ENCODE data around the gene CD180. TPM values are rescaled to one million over a fixed set of nuclear protein-coding genes. Genes with fewer than 3 reads are reported as not detected.

Gene CD180
- total and polyA plus RNA-seq, 2 experiments from 2014 or later, result 0.07 TPM; not detected in 1

- no peak overlapping the region for H3K4me3 ChIP-seq
- no peak overlapping the region for H3K27ac ChIP-seq
- no peaks in the 10 kb centered on the region for H3K36me3 ChIP-seq (replicated peaks; ENCODE audit: insufficient read depth, low read depth)
- H4K20me1 ChIP-seq (ENCODE audit: insufficient read depth, poor library complexity, severe bottlenecking), result no peaks in the 10 kb centered on the region
- no peak overlapping the region for H3K4me2 ChIP-seq
- 84% methylated on average over 5 of the region's 5 CpGs for WGBS (ENCODE audit: low lambda C conversion rate, missing lambda C conversion rate)
- H3K27me3 ChIP-seq, result no peaks in the 10 kb centered on the region
- no peaks in the 10 kb centered on the region for H3K9me3 ChIP-seq (ENCODE audit: low read depth)
- DNase-seq (ENCODE audit: low spot score), result no peak
- no peak overlapping the region for H2AFZ ChIP-seq
- H3K79me2 ChIP-seq, result no peaks in the 10 kb centered on the region
- no peak for TF ChIP-seq CTCF (IDR thresholded peaks at IDR 0.05; ENCODE audit: poor library complexity)
- TF ChIP-seq EZH2 (IDR thresholded peaks at IDR 0.05; ENCODE audit: borderline replicate concordance), result no peak
- TF ChIP-seq EZH2phosphoT487 (IDR thresholded peaks at IDR 0.05; ENCODE audit: low read depth, severe bottlenecking, unreplicated experiment), result no peak
- no peaks in the 10 kb centered on the region for H3K9me2 ChIP-seq (replicated peaks; ENCODE audit: insufficient read depth)
- H3K4me1 ChIP-seq (ENCODE audit: insufficient read depth), result peaks cover 5% of the 10 kb centered on the region
Observed at GRCh38 chr5:67204821-67205220, 8.2 kb upstream of the CD180 start.

- H3K4me1 ChIP-seq (ENCODE audit: insufficient read depth), result peaks cover 5% of the 10 kb centered on the region
- no peaks in the 10 kb centered on the region for H4K20me1 ChIP-seq (ENCODE audit: insufficient read depth, poor library complexity, severe bottlenecking)
- TF ChIP-seq EZH2phosphoT487 (IDR thresholded peaks at IDR 0.05; ENCODE audit: low read depth, severe bottlenecking, unreplicated experiment) (no peak), EZH2 (IDR thresholded peaks at IDR 0.05; ENCODE audit: borderline replicate concordance) (no peak), CTCF (IDR thresholded peaks at IDR 0.05; ENCODE audit: poor library complexity) (no peak)
- no peaks in the 10 kb centered on the region for H3K79me2 ChIP-seq
- 69% methylated on average over 2 of the region's 2 CpGs for WGBS (ENCODE audit: low lambda C conversion rate, missing lambda C conversion rate)
- H3K36me3 ChIP-seq (replicated peaks; ENCODE audit: insufficient read depth, low read depth), result no peaks in the 10 kb centered on the region
- no peak overlapping the region for H3K4me3 ChIP-seq
- H3K9me3 ChIP-seq (ENCODE audit: low read depth), result no peaks in the 10 kb centered on the region
- H3K27ac ChIP-seq, result no peak overlapping the region
- no peaks in the 10 kb centered on the region for H3K9me2 ChIP-seq (replicated peaks; ENCODE audit: insufficient read depth)
- H3K4me2 ChIP-seq, result no peak overlapping the region
- no peaks in the 10 kb centered on the region for H3K27me3 ChIP-seq
- no peak for DNase-seq (ENCODE audit: low spot score)
- no peak overlapping the region for H2AFZ ChIP-seq
Observed at GRCh38 chr5:67203701-67204074, 7.1 kb upstream of the CD180 start.

- Histone ChIP-seq H3K4me2 (no peak overlapping the region), H2AFZ (no peak overlapping the region), H3K9me2 (replicated peaks; ENCODE audit: insufficient read depth) (no peaks in the 10 kb centered on the region), H3K36me3 (replicated peaks; ENCODE audit: insufficient read depth, low read depth) (no peaks in the 10 kb centered on the region), H3K27ac (no peak overlapping the region), H3K9me3 (ENCODE audit: low read depth) (no peaks in the 10 kb centered on the region), H3K4me3 (no peak overlapping the region), H4K20me1 (ENCODE audit: insufficient read depth, poor library complexity, severe bottlenecking) (no peaks in the 10 kb centered on the region), H3K4me1 (ENCODE audit: insufficient read depth) (peaks cover 5% of the 10 kb centered on the region), H3K27me3 (no peaks in the 10 kb centered on the region), H3K79me2 (no peaks in the 10 kb centered on the region)
- DNase-seq (ENCODE audit: low spot score), result no peak
- TF ChIP-seq EZH2 (IDR thresholded peaks at IDR 0.05; ENCODE audit: borderline replicate concordance) (no peak), CTCF (IDR thresholded peaks at IDR 0.05; ENCODE audit: poor library complexity) (no peak), EZH2phosphoT487 (IDR thresholded peaks at IDR 0.05; ENCODE audit: low read depth, severe bottlenecking, unreplicated experiment) (no peak)
- 90% methylated on average over 4 of the region's 4 CpGs for WGBS (ENCODE audit: low lambda C conversion rate, missing lambda C conversion rate)
Observed at GRCh38 chr5:67202828-67203227, 6.2 kb upstream of the CD180 start.
